Bone marrow (tissue), 2 donors: ENCODE measurements around the gene ECHS1.
"Not testable (repeated sequence)": the region's sequence is repeated elsewhere in the genome, so short reads cannot be mapped to it uniquely, and the experiment has no call there.

Source experiments
- DNase-seq, 2 donors: peaks; one replicate each; lab custom pipeline; 2025; lab: John Stamatoyannopoulos, UW

Gene ECHS1

GRCh38 chr10:133373174-133374090 lies at the start of gene ECHS1:
TSS of gene ECHS1 (minus strand) at chr10:133373354. CDS start at chr10:133373333, 21 bp downstream.
- DNase-seq: peak; percentile 75 to 82

GRCh38 chr10:133422223-133422806 lies 49.2 kb upstream of the ECHS1 start:
- no peak for DNase-seq

- DNase-seq: no peak
These were observed 48.4 kb upstream of the ECHS1 start for GRCh38 chr10:133421336-133422222.

GRCh38 chr10:133420579-133420978 lies 47.4 kb upstream of the ECHS1 start:
- no peak for DNase-seq

- no peak for DNase-seq
These were observed 46.9 kb upstream of the ECHS1 start for GRCh38 chr10:133420028-133420427.

- no peak for DNase-seq
These were observed 46.2 kb upstream of the ECHS1 start for GRCh38 chr10:133419211-133419950.

- DNase-seq: no peak
These were observed 45.3 kb upstream of the ECHS1 start for GRCh38 chr10:133418289-133418993.

- no peak for DNase-seq
These were observed 42.6 kb upstream of the ECHS1 start for GRCh38 chr10:133415752-133416151.

GRCh38 chr10:133414401-133414800 lies 41.2 kb upstream of the ECHS1 start:
- not testable (repeated sequence) for DNase-seq

- no peak for DNase-seq
These were observed 39.2 kb upstream of the ECHS1 start for GRCh38 chr10:133412381-133412711.

GRCh38 chr10:133411523-133412380 lies 38.6 kb upstream of the ECHS1 start:
- DNase-seq: no peak

- DNase-seq: no peak
These were observed 32.8 kb upstream of the ECHS1 start for GRCh38 chr10:133405844-133406527.

GRCh38 chr10:133405272-133405671 lies 32.1 kb upstream of the ECHS1 start:
- DNase-seq: no peak

- DNase-seq: no peak
These were observed 30.6 kb upstream of the ECHS1 start for GRCh38 chr10:133403784-133404183.

GRCh38 chr10:133403359-133403758 lies 30.2 kb upstream of the ECHS1 start:
- no peak for DNase-seq

GRCh38 chr10:133401981-133402725 lies 29.0 kb upstream of the ECHS1 start:
- no peak for DNase-seq

GRCh38 chr10:133401500-133401899 lies 28.3 kb upstream of the ECHS1 start:
- DNase-seq: no peak

GRCh38 chr10:133400624-133401424 lies 27.7 kb upstream of the ECHS1 start:
- DNase-seq: peak in 1 of 2 donors; percentile 10
